Neural cell (in vitro differentiated cells): ENCODE data around the gene ANXA10.

Experiments
- EP300 ChIP-seq: fragments of 450-650 bp; conservative IDR thresholded peaks from 2 replicates; pipeline ENCODE4 v1.6.1; 2014; ENCODE audit warnings: antibody characterized with exemption, mild to moderate bottlenecking, moderate library complexity; ENCODE audit not compliant: poor library complexity, severe bottlenecking
- EZH2 ChIP-seq: fragments of 200-600, 300-800 bp; shearing (Covaris generic), sonication (generic); IDR thresholded peaks from 2 replicates; pipeline ENCODE4 v1.6.1; 2014; ENCODE audit warnings: antibody characterized with exemption, low read length, borderline replicate concordance, mild to moderate bottlenecking; ENCODE audit not compliant: insufficient read depth, poor library complexity, severe bottlenecking
- MXI1 ChIP-seq: fragments of 450-650 bp; conservative IDR thresholded peaks from 2 replicates; pipeline ENCODE4 v1.6.1; 2014; ENCODE audit warnings: antibody characterized with exemption, mild to moderate bottlenecking; ENCODE audit not compliant: poor library complexity, severe bottlenecking
- POLR2AphosphoS5 ChIP-seq: IDR thresholded peaks from 2 replicates; pipeline ENCODE4 v1.6.1; 2012
- RAD21 ChIP-seq: fragments of 450-650 bp; conservative IDR thresholded peaks from 2 replicates; pipeline ENCODE4 v1.6.1; 2014; ENCODE audit warnings: antibody characterized with exemption, mild to moderate bottlenecking, moderate library complexity
- TAF1 ChIP-seq: IDR thresholded peaks from 2 replicates; pipeline ENCODE4 v1.6.1; 2012; ENCODE audit warnings: low read depth
- TF ChIP-seq, protein P1 (sequence below): fragments of 450-650 bp; IDR thresholded peaks from 2 replicates; pipeline ENCODE4 v1.5.1; 2014; ENCODE audit warnings: antibody characterized with exemption, mild to moderate bottlenecking, moderate library complexity; ENCODE audit not compliant: poor library complexity, severe bottlenecking
- TF ChIP-seq, protein P2 (sequence below): IDR thresholded peaks from 2 replicates; pipeline ENCODE4 v1.6.1; 2012; ENCODE audit warnings: borderline replicate concordance

DNA sequence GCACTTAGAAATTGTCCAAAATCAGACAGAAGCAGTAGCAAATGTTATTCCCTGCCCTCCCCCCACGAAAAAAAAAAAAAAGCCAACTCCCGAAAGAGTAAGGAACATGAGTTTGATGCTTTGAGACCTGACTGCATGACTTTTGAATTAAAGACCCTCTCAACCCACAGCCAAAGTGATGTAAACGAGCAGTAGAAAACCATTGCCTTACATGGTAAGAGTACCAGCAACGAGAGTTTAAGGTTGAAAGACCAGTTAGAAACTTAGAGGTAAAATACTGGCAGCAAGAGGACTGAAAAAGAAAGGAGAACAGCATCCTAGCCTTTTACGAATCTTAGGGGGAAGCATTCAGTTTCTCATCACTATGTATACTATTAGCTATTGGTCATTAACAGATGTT, 10.0 kb upstream of the ANXA10 start:
- TF ChIP-seq, protein P1, sequence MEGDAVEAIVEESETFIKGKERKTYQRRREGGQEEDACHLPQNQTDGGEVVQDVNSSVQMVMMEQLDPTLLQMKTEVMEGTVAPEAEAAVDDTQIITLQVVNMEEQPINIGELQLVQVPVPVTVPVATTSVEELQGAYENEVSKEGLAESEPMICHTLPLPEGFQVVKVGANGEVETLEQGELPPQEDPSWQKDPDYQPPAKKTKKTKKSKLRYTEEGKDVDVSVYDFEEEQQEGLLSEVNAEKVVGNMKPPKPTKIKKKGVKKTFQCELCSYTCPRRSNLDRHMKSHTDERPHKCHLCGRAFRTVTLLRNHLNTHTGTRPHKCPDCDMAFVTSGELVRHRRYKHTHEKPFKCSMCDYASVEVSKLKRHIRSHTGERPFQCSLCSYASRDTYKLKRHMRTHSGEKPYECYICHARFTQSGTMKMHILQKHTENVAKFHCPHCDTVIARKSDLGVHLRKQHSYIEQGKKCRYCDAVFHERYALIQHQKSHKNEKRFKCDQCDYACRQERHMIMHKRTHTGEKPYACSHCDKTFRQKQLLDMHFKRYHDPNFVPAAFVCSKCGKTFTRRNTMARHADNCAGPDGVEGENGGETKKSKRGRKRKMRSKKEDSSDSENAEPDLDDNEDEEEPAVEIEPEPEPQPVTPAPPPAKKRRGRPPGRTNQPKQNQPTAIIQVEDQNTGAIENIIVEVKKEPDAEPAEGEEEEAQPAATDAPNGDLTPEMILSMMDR, result no peak
- TF ChIP-seq, protein P2, sequence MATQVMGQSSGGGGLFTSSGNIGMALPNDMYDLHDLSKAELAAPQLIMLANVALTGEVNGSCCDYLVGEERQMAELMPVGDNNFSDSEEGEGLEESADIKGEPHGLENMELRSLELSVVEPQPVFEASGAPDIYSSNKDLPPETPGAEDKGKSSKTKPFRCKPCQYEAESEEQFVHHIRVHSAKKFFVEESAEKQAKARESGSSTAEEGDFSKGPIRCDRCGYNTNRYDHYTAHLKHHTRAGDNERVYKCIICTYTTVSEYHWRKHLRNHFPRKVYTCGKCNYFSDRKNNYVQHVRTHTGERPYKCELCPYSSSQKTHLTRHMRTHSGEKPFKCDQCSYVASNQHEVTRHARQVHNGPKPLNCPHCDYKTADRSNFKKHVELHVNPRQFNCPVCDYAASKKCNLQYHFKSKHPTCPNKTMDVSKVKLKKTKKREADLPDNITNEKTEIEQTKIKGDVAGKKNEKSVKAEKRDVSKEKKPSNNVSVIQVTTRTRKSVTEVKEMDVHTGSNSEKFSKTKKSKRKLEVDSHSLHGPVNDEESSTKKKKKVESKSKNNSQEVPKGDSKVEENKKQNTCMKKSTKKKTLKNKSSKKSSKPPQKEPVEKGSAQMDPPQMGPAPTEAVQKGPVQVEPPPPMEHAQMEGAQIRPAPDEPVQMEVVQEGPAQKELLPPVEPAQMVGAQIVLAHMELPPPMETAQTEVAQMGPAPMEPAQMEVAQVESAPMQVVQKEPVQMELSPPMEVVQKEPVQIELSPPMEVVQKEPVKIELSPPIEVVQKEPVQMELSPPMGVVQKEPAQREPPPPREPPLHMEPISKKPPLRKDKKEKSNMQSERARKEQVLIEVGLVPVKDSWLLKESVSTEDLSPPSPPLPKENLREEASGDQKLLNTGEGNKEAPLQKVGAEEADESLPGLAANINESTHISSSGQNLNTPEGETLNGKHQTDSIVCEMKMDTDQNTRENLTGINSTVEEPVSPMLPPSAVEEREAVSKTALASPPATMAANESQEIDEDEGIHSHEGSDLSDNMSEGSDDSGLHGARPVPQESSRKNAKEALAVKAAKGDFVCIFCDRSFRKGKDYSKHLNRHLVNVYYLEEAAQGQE, result no peak
- TF ChIP-seq EZH2 (no peak), POLR2AphosphoS5 (no peak), MXI1 (no peak), TAF1 (no peak), RAD21 (no peak), EP300 (no peak)
